H7 (cell line): Measurements from ENCODE around the gene PKNOX2. TPM values are rescaled to one million over a fixed set of nuclear protein-coding genes. Genes with fewer than 3 reads are reported as not detected.

Experiments used
- DNase-seq: peaks from one replicate; pipeline ENCODE4 v3.0.0; 2012
- H3K27me3 ChIP-seq: 2 replicates; pipeline ENCODE4 v1.6.0; 2011; ENCODE audit warnings: mild to moderate bottlenecking, low read length; ENCODE audit not compliant: control insufficient read depth, insufficient read depth
- H3K36me3 ChIP-seq: replicated peaks from 2 replicates; pipeline ENCODE4 v1.5.1; 2011; ENCODE audit warnings: low read length; ENCODE audit not compliant: control insufficient read depth, insufficient read depth
- H3K4me3 ChIP-seq: 2 replicates; pipeline ENCODE4 v1.5.1; 2011; ENCODE audit warnings: low read depth, mild to moderate bottlenecking, control low read depth, low read length, moderate library complexity; ENCODE audit not compliant: insufficient read depth
- total RNA-seq: library from RNA; depleted of rRNA; stranded (reverse); fragments of >200 nt; shearing (Covaris generic); gene quantifications from 2 replicates; pipeline ENCODE4 v1.2.3, GENCODE V29; 2014

The PKNOX2 gene
- total RNA-seq, 1 experiment from 2014 or later = 1.6 TPM

DNA sequence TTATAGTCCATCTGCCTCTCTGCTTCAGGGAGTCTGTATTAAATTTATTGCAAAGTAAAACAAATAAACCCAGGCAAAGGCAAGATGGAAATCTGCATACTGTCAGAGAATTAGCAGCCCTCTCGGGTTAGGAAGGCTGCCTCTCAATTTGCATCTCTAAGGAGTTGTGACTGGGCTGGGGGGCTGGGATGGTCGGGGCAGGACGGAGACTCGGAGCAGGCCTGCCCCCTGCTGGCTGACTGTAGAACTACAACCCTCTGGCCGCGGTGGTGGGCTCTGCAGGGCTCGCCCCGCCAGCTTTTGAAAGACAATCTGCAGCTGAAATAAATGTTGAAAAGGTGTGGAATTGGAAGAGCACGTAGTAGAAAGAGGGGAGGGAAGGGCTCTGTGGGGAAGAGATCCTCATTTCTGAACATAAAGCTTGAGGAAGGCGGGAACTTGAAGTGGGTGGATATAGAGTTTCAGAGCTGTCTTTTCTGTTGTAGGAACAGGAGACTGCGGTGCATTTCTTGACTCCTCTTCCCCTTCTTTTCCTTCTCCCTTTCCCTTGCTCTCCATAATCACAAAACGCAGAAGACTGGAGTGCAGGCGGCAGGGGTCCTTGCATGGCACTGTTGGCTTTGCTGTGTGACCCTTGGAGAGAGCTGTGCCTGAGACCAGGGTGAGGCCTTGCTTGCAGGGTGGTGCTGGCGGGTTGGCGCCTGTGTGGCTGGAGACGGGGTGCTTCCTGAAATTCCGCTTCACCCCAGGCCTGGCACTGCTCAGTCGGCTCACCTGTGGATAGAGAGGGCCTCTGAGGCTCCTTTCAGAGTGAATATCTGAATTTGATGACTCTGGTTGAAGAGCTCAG lies 22.6 kb upstream of the PKNOX2 start:
- peak; percentile 94 for DNase-seq
- H3K27me3 ChIP-seq = peaks cover 52% of the 10 kb centered on the region
- H3K36me3 ChIP-seq = no peaks in the 10 kb centered on the region
- no peak overlapping the region for H3K4me3 ChIP-seq

DNA sequence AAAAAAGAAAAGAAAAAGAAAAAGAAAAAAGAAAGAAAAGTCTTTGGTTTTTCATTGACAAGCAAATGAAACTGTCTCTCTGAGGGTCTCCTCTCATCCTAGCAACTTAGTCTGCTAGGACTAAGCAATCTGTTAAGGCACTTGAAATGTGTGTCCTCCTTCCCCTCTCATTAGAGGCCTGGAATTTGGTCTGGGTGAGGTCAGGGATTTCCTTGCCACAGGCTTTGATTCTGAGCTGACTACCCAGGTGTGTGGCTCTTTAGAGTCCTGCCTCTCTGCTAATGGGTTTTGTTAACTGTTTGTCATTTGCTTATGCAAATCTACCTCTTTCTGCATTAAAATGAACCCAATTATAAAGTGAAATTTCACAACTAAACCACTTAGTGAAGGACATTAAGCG lies 18.3 kb upstream of the PKNOX2 start:
- H3K27me3 ChIP-seq = peaks cover 32% of the 10 kb centered on the region
- no peak overlapping the region for H3K4me3 ChIP-seq
- DNase-seq = peak; percentile 65
- no peaks in the 10 kb centered on the region for H3K36me3 ChIP-seq

DNA sequence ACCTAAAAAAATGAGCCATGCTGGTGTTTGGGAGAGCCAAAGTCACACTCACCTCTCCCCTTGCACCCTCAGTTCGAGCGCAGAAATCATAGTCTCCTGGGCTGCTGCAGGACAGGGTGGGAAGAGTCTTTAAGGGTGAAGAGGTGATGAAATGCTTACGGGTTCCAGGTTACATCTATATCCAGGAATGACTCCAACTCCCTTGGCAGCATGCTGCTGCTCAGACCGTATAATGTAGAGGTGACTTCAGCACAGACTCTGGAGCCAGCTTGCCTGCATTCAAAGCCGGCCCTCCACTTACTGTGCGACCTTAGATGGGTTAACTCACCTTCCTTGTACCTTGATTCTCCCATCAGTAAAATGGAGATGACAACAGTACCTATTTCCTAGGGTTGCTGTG lies 17.3 kb upstream of the PKNOX2 start:
- no peak overlapping the region for H3K4me3 ChIP-seq
- H3K27me3 ChIP-seq = peaks cover 25% of the 10 kb centered on the region
- H3K36me3 ChIP-seq = no peaks in the 10 kb centered on the region
- no peak for DNase-seq

DNA sequence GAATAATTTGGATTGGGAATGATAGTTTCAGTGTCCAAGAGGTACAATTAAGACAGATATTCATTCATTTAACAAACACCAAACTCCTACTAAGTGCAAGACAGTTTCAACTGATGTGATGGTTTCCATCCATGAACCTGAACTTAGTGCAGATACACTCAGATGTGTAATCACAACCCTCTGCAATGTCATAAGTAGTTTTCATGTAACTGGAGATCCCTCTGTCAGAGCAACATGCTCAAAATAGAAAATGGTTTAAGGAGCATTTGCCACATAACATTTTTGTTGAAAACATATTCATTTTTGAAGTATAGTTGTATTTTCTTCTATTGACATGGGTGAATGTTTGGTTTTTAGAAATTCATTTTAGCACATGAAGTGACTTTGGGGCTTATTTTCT lies 16.5 kb upstream of the PKNOX2 start:
- Histone ChIP-seq H3K36me3 (no peaks in the 10 kb centered on the region), H3K4me3 (no peak overlapping the region), H3K27me3 (peaks cover 20% of the 10 kb centered on the region)
- no peak for DNase-seq

DNA sequence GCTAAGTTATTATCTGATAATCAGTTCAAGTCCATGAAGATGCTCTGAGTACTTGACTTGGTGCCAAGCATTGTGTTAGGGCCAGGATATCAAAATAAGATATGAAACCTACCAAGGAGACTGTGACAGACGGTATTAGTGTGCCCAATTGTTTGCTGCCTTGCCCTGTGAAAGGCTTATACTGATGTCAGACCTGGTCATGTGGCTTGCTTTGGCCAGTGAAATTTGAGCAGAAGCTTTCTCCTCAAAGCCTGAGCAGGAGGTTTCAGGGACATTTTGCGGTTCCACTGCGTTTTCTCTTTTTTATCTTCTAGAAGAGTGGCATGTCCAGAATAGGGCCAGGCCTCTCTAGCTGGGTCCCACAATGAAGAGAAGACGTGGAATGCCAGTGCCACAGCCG lies 15.8 kb upstream of the PKNOX2 start:
- H3K4me3 ChIP-seq = no peak overlapping the region
- no peak for DNase-seq
- no peaks in the 10 kb centered on the region for H3K36me3 ChIP-seq
- peaks cover 16% of the 10 kb centered on the region for H3K27me3 ChIP-seq

DNA sequence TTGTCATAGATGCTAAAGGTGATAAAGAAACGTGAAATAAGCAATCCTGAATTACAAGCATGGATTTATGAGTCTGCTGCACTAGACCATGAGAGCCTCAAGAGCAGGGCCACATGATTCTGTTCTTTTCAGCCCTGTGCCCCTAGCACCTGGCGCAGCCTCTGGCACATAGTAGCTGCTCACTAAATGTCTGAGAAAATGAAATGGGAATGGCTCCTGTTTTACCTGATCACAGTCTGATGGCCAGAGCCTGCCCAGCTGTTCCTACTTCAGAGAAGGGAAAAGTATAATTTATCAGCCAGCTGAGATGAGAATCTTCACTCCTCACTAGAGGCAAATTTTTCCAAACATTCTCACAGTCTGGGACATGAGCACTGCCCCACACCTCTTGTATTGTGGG lies 10.7 kb upstream of the PKNOX2 start:
- DNase-seq = no peak
- no peak overlapping the region for H3K4me3 ChIP-seq
- H3K27me3 ChIP-seq = no peaks in the 10 kb centered on the region; the same call in 1 of the 2 replicates
- H3K36me3 ChIP-seq = no peaks in the 10 kb centered on the region

DNA sequence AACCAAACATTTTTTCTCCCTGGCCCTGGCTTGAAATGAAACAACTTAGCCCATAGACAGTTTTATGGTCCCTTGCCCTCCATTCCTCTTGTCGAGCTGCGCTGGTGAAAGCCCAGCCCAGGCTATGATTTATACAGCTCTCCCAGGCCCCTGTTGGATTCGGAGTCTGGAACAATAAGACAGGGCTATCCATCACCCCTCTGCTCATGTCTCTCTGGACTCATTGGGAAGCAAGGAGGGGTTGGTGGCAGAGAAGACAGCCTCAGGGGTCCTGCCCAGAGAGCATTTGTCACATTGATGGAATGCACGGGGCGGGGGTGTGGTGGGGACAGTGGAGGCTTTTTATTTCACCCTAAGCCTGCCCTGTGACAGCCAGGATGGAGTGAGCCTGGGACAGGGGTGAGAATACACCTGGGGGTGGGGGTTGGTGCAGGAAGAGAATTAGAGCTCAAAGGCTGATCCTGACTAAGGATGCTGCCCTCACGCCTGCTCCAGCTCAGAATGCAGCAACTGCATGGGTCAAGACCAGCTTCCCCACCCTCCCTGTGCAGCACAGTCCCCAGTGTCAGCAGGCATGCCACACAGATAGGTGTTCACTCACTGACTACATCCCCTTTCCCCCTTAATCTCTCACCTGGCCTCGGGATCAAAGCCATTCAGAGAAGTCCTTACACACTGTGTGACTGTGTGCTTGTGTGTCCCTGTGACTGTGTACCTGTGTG lies 10.0 kb upstream of the PKNOX2 start:
- no peak overlapping the region for H3K4me3 ChIP-seq
- DNase-seq = no peak
- no peaks in the 10 kb centered on the region for H3K27me3 ChIP-seq
- no peaks in the 10 kb centered on the region for H3K36me3 ChIP-seq

DNA sequence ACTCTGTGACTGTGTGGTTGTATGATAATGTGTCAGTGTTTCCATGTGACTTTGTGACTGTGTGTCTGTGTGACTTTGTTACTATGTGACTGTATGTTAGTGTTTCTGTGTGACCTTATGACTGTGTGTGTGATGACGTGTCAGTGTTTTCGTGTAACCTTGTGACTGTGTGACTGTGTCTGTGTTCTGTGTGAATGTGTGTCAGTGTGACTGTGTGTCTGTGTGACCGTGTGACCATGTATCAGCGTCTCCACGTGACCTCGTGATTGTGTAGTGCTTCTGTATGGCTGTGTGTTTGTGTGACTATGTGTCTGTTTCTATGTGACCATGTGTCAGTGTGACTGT lies 9.5 kb upstream of the PKNOX2 start:
- DNase-seq = no peak
- no peak overlapping the region for H3K4me3 ChIP-seq

DNA sequence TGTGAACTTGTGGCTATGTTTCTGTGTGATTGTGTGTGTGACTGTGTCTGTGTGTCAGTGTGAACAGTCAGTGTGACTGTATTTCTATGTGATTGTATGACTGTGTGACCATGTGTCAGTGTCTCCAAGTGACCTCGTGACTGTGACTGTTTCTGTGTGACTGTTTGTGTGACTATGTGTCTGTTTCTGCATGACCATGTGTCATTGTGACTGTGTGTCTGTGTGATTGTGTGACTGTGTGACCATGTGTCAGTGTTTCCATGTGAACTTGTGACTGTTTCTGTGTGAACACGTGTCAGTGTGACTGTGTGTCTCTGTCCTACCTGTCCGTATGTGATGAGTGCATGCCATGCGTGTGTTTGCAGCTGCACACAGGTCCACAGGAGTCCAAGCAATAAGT lies 8.8 kb upstream of the PKNOX2 start:
- Histone ChIP-seq H3K36me3 (no peaks in the 10 kb centered on the region), H3K27me3 (no peaks in the 10 kb centered on the region), H3K4me3 (no peak overlapping the region)
- no peak for DNase-seq

More for the DNA sequence above, 9.5 kb upstream of the PKNOX2 start:
- Histone ChIP-seq H3K27me3 (no peaks in the 10 kb centered on the region), H3K36me3 (no peaks in the 10 kb centered on the region)

DNA sequence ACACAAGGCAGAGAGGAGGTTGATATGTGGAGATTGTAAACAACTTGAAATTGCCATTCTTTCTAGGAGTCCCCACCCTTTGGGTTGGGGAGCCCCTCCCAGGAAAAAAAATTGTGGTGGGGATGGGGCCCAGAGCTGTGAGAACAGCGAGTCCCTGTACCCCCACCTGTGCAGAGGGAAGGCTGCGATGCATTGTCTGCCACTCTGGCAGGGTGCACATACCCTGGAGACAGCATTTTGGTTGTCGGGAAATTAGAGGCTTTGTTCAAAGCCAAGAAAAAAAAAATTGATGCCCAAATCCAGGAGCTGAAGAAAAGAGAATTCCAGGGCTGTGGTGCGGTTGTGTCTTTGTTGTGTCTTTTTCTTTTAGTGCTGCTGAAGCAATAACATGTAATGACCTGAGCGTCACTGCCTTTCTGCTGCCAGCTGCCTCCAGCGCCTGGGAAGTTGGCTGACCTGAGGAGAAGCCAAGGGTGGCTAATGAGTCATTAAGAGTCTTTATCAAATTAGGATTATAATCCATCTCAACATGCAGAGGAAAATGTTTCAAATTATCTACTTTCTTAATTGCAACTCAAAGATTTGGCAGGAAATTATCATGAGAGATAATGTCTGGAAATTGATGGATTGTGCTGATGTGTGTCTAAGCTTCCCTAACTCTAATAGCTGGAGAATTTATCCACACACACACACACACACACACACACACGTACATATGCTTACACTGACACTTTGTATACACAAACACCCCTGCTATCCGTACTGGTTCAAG lies 8.0 kb upstream of the PKNOX2 start:
- Histone ChIP-seq H3K4me3 (no peak overlapping the region), H3K36me3 (no peaks in the 10 kb centered on the region), H3K27me3 (no peaks in the 10 kb centered on the region)
- no peak for DNase-seq

DNA sequence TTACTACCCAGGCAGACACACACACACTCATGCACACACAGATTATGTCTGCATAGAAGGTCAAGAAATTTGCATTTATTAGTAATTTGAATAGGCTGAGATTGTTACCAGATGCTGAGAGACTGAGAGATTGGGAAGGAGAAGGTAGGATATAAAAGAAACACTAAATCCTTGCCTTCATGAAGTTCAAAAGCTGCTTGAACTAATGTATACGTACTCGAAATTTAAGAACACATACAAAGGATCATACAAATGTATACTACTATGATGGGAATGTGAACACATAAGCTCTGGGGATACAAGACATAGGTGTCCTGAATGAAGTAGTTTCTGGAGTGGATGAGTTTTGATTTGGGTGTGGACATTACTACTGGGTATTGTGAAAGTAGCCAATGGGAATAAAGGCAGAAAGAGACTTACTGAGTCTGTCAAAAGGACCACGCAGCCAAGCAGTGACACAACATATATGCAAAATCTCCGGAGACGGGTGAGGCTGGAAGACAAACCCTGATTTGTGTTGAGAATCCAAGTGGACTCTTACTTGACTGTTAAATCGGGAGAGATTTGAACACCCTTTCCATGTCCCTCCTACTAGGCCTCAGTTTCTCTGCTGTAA lies 7.3 kb upstream of the PKNOX2 start:
- Histone ChIP-seq H3K36me3 (no peaks in the 10 kb centered on the region), H3K4me3 (no peak overlapping the region), H3K27me3 (peaks cover 2% of the 10 kb centered on the region; the same call in 1 of the 2 replicates)
- DNase-seq = no peak

DNA sequence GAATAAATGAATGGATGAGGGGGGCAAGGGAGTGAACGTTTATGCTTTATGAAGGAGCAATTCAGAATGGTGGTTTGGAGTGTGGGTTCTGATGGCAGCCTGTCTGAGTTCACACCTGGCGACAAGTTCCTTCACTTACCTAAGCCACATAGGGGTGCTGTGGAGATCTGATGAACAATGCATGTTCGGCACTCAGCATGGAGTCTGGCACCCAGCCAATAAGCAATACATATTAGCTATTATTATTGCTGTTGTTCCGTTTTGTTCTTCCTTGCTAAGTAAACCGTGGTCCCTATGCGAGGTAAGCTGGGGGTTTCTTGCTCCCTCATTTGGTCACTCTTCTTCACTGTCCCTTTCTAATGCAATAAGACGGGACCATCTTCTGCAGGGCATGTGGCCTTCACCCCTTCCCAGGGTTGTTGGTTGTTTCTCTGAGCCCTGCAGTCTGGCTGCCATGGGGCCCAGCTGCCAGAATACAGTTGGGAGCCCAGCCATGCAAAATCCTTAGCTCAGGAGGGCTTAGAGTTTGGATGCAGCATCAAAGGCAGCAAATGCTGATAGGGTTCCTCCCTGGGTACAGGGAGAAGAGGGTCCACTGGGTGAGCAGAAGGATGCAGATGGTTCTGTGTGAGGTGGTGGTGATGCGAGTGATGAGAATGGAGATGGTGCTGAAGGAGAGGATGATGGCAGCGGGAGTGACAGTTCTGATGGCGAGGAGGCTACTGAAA lies 6.4 kb upstream of the PKNOX2 start:
- no peaks in the 10 kb centered on the region for H3K36me3 ChIP-seq
- peaks cover 2% of the 10 kb centered on the region; the same call in 1 of the 2 replicates for H3K27me3 ChIP-seq
- no peak overlapping the region for H3K4me3 ChIP-seq
- no peak for DNase-seq

DNA sequence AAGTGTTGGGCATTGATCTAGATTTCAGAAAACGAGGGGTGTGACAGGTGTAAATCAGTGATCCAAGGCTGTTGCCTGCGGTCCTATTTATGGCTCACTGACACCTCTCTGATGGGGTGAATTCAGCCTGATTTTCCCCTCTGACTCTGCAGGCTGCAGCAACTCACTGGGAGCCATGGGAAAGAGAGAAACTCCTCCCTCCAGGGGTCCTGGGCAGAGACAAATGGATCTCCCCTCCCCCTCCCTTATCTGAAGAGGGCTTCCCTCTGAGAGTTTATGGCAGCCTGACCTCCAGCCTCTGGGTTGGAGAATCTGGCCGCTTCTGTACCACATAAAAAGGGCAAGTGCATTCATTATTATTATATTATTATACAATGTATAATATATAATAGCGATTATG lies 1.8 kb upstream of the PKNOX2 start:
- Histone ChIP-seq H3K36me3 (no peaks in the 10 kb centered on the region), H3K4me3 (no peak overlapping the region), H3K27me3 (peaks cover 28% of the 10 kb centered on the region)
- peak; percentile 68 for DNase-seq
